Stimulated activated CD8-positive, alpha-beta memory T cell treated with anti-CD3 and anti-CD28 coated beads, Interleukin-12 subunit alpha, Interleukin-12 subunit beta, amount 100 ng/mL, for 1 hour (primary cell): ENCODE data around the gene RPS24.
"Not testable (repeated sequence)": the region's sequence is repeated elsewhere in the genome, so short reads cannot be mapped to it uniquely, and the experiment has no call there.

Experiments used
- DNase-seq: peaks from one replicate; pipeline ENCODE4 v3.0.0-alpha.2; 2020; ENCODE audit warnings: low read depth

RPS24 gene

DNA sequence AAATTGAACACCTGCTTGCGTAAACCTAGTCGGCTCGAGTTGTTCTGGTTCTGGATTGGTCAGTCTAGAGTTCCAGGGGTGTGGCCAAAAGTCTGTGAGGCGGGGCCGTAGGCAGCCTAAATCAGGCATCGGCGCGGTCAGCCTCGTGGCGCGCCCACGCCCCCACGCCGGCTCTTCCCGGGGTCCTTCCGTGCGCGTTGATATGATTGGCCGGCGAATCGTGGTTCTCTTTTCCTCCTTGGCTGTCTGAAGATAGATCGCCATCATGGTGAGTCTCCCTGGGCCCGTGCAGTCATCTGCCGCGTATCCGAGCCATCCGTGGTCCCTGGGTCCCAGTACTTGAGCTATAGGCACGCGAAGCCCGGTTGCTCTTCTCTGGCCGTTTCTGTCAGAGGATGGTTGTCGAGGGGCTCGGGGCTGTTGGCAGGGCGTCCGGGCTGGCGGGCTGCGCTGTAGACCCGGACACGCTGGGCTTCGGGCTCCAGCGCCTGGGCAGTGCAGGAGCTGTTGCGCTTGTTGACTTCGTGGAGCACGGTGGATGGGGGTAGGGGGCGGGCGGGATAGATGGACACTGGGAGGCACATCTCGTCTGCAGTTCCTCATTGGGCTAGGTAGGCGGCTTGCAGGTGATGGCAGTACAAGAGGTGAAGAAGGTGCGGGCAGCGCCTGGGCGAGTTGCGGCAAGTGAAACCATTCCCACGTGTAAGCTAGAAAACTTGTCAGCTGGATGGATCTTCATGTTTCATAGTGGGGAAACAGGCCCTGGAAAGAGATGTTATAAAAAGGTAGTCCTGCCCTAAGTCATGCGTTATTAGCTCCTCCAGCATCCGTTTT, at the start of gene RPS24:
TSS of gene RPS24 (plus strand) at position 227 of the 834 bp plus-strand sequence. CDS start at position 266, 39 bp downstream.
- peak; percentile 88 for DNase-seq

DNA sequence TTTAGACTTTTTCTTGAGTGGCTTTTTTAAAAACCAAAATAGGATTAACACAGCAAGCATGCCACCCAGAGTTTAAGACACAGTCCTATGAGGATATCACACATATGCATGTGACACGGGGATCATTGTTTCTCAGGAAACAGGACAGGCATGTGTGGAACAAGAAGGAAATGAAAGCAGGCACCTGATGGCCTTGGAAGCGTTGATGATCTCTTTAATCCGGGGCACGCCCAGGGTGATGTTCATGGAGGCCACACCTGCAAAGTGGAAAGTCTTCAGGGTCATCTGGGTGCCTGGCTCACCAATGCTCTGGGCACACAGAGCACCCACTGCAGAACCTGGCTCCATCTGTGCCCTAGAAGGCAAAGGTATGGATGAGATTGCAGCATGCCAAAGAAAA, 48.7 kb upstream of the RPS24 start:
- no peak for DNase-seq

DNA sequence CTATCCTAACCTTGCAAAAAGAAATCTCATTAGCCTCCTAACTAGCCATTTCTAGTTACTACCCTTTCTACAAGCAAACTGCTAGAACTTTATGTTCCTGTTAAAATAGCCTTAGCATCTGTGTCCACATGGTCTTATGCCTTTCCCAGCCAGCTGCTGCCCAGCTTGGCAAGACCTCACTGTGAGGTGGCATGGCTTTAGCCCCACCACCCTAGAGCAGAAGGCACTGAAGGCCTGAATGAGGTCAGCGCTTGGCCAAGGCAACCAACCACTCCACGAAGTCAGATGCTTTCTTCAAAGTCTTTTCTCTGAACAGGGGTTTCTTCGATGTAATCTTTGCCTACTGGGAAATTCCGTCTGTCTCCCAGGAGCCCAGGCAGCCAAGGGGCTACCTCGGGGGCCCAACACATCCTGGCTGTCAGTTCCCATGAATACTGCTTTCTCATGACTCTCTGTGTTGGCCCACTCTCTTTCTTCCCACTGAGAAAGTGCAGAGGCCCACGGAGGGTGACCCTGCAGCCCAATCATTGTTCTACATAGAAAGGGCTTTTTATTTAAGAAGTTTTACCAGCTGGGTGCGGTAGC, 45.9 kb upstream of the RPS24 start:
- no peak for DNase-seq

DNA sequence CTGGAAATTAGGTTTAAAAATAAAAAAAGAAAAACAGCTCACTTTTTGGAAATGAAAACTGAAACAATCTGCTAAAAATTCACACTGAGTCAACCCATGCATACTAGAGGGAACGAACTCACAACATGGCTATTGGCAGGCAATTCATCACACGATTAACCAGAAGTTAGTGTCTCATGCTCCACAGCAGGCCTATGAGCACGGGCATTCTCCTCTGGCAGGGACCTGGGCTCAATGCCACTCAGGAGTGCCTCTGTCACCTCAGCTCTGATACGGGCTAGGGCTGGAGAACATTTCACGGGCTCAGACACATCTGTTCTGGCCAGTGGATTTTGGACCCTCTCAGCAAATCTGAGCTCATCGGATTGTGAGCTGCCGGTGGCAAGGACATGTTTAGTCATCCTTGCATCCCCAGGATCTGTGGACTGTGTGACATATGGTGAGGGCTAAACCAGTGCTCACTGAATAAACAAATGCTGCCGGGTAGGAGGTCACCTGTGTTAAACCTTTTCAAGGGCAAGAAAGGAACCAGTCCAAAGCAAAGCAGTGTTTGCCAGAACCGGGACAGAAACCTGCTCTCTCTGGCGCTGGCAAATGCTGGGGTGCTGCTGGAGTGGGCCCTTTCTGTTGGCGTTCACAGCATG, 44.5 kb upstream of the RPS24 start:
- no peak for DNase-seq

DNA sequence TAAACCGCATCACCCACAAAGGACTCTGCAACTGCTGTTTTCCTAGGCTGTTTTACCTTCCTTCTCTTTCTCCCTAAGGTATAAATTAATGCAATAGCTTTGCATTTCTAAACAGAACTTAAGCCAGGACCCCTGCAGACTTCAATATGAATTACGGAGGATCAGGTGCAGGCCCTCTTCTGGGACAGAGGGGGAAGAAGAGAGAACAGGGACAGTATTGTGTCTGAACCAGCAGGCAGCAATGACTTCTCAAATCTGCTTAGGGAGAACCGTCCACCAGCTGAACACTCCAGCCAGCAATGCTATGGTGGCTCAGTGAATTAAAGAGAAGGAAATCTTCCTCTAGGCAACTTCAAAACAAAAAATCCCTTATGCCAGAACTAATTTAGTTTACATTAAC, 40.0 kb upstream of the RPS24 start:
- DNase-seq = no peak

DNA sequence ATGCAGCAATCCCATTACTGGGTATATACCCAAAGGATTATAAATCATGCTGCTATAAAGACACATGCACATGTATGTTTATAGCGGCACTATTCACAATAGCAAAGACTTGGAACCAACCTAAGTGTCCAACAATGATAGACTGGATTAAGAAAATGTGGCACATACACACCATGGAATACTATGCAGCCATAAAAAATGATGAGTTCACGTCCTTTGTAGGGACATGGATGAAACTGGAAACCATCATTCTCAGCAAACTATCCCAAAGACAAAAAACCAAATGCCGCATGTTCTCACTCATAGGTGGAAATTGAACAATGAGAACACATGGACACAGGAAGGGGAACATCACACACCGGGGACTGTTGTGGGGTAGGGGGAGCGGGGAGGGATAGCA, 34.9 kb upstream of the RPS24 start:
- not testable (repeated sequence) for DNase-seq

DNA sequence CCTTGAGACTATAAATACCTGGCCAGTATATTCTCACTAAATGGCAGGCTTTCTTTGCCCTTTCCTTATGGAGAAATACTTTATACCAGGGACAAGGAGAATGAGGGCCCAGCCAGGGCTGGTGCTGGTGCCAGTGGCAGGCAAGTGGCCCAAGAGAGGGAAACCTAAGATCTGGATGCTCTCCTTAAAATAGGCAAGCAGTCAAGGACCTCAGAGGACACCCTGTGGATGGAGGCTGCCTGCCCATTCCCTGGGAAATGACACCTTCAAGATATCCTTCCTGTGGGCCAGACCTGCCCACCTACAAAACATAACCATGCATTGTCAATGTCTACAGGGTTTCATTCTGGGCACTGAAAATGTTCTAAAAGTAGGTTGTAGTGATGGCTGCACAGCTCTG, 33.5 kb upstream of the RPS24 start:
- no peak for DNase-seq

DNA sequence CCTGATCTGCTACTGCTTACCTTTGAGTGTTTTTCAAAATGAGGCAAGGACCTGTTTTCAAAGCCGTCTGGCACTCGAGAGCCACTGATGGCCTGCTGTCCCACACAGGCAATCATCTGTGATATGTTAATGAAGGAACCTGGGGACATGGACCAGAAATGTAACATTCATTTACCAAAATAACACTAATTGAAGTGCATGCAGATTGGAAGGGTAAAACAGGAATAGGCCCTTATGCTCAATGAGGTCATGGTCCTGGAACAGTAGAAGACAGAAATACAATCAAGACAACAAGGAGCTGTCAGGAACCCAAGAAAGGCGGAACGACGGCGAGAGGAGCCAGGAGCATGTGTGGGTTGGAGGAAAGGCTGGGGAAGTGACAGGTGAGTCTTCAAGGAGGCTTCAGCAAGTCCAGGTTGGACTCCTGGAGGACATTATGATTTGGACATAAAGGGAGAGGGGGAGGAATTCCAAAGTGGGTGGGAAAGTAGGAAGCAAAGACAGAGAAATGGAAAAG, 32.6 kb upstream of the RPS24 start:
- no peak for DNase-seq

DNA sequence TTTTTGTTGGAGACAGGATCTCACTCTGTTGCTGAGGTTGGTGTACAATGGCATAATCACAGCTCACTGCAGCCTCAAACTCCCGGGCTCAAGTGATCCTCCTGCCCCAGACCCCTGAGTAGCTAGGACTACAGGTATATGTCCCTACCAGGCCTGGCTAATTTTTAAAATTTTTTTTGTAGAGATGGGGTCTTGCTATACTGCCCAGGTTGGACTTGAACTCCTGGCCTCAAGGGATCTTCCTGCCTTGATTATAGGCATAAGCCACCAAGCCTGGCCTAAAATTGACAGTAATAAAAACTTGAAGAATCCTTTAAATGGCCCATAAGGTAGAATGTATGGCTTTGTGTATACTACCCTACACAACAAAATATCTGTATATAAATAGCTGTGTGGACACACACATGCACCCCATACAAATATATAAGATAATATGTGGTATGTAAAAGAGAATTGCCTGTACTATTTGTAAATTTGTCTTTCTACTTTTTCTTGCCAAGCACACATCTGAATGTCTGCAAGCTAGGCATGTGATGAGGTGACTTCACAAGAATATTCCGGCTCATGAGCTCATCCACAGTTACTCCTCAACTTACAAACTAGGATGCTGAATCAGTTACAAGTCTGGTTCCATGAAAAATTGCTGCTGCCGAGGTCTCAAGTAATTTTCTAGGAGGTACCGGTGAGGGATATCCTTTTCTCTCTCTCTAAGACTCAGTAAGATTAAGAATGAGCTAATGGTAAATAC, 30.9 kb upstream of the RPS24 start:
- no peak for DNase-seq

- no peak for DNase-seq
These were observed 29.2 kb upstream of the RPS24 start for GRCh38 chr10:78004215-78005026.

GRCh38 chr10:78007172-78007571, 26.5 kb upstream of the RPS24 start:
- DNase-seq = no peak

DNA sequence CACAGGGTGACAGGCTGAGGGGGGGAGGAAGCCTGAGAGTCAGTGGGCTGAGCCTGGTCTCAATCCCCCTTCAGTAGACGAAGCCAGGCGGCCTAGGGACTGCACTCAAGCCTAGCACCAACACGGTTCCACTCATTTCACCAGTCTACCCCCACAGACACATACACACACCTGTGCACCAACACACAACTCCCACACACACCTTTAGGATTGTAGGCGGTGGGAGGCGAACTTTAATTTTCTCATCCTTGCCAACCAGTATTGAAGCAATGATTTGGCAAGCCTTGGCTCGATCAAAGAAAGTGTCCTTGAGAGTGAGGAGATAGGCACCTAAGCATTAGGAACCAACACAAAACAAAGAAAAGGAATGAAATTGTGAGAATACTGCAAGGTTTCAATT, 24.0 kb upstream of the RPS24 start:
- no peak for DNase-seq

DNA sequence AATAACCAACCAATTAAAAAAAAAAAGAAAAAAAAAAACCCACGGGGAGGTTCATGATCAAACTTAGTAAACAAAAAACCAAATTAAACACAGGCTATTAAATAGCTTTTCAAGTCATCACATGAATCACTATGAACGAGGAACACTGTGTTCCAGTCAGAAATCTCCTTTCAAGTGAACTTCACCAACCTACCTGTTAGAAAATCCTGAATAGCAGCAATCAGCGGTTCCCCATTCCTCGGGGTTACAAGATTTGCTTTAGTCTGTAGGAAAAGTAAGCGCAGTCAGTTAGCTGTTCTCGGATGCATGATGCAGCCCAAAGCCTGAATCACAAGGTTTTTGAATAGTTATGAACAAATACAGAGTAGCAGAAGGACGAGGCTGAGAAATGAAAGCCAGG, 23.4 kb upstream of the RPS24 start:
- DNase-seq = no peak

- no peak for DNase-seq
These were observed 22.6 kb upstream of the RPS24 start for GRCh38 chr10:78011065-78011464.

DNA sequence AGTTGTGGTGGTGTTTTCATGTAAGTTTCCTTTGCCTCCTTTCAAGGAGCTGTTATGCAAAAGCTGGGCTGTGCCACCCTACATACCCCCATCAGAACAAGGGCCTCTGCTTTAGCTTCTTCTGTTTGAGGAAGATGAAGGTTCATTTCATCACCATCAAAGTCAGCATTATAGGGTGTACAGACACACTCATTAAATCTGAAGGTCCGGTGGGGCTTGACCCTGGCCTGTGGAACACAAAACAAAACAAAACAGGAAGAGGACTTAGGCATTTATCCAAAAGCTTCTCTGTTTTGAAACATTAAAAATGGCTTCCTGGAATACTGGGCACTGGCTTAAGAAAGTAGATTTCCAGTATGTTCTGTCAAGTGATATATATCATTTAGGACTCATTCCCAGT, 20.1 kb upstream of the RPS24 start:
- DNase-seq = no peak

DNA sequence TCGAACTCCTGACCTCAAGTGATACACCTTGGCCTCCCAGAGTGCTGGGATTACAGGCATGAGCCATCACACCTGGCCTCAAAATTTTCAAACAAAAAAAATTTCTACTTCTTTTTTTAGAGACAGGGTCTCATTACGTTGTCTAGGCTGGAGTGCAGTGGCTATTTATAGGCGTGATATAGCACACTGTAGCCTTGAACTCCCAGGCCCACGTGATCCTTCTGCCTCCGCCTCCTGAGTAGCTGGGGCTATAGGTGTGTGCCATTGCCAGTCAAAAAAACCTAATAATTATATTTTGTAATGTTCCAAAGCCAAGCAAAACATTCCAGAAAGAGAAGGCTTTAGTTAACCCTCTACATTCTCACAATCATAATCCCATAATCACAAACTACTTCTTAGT, 18.1 kb upstream of the RPS24 start:
- no peak for DNase-seq

DNA sequence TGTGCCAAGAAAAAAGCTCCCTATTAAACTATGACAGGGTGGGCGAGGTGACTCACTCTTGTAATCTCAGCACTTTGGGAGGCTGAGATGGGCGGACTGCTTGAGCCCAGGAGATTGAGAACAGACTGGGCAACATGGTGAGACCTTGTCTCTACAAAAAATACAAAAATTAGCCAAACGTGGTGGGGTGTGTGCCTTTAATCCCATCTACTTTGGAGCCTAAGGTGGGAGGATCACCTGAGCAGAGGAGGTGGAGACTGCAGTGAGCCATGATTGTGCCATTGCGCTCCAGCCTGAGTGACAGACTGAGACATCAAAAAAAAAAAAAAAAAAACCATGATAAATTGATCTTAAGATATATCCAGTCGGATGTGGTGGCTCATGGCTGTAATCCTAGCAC, 15.8 kb upstream of the RPS24 start:
- no peak for DNase-seq

DNA sequence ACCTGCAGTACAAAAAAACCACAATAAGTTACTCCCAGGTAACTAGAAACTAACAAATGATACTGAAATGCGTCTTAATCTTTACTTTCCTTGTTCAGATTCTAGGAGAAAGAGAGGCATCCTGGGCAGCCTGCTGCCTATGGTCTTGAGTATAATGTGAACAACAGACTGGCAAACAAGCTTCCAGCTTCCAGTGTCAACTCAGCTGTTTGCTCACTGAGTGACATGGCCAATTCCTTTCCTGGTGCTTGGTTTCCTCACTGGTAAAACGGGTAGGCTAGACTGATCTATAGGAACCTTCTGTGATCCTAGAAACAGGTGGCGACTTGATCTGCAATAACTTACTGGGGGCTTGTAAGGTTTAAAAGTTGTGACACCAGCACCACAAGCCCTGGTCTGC, 14.4 kb upstream of the RPS24 start:
- no peak for DNase-seq

DNA sequence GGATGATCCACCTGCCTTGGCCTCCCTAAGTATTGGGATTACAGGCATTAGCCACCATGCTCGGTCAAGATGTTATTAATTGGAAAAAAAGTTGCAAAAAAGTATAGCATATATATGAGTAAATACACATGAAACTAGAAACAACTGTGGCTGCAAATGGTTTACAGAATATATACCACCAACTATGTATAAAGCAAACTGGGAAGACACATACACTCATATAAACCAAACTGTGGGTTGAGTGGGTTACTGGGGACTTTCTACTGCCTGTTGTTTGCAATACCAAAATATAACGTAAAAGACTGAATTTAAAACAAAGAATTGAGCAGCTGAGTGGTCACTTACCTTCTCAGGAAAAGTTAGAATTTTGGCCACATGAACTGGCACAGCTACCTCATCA, 12.5 kb upstream of the RPS24 start:
- no peak for DNase-seq

GRCh38 chr10:78023741-78024140, 9.9 kb upstream of the RPS24 start:
- DNase-seq = no peak

DNA sequence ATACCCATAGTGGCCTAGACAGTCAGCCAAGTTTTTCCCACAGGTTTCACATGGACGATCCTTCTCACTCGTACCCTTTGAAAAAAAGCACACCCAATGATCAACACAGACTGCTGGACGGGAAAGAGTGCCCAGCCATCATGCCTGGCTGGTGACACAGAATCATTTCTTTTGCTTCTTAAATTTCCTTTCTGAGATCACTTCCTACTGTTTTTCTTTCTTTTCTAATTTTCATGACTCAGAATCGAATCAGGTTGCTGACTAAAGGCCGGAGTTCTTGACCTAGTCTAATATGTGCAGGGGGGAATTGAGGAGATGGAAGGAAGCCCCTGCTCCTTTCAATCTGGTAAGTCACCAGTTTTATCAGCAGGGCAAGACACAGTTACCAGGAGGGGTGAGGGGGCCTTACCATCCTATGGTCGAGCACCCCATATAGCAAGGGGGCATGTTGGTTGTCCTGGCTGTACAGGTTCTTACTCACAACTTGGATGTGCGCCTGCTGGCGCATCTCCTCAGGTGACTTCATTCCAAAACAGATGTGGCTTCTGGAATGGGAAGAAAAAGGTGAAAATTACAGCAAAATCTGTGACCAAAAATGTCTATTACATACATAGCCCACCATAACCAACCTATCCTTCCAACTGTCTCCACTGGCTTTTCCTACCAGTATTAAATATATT, 7.8 kb upstream of the RPS24 start:
- no peak for DNase-seq
